ENCODE data around the gene METTL2B. TPM values are rescaled to one million over a fixed set of nuclear protein-coding genes. Genes with fewer than 3 reads are reported as not detected.
"Not testable (repeated sequence)": the region's sequence is repeated elsewhere in the genome, so short reads cannot be mapped to it uniquely, and the experiment has no call there.

The METTL2B gene
- total and polyA plus RNA-seq, 2 of the 8 experiments (the other 6 are each of a cell fraction or from before 2014, with no cell fraction given): 14.6 to 43.5 TPM

DNA sequence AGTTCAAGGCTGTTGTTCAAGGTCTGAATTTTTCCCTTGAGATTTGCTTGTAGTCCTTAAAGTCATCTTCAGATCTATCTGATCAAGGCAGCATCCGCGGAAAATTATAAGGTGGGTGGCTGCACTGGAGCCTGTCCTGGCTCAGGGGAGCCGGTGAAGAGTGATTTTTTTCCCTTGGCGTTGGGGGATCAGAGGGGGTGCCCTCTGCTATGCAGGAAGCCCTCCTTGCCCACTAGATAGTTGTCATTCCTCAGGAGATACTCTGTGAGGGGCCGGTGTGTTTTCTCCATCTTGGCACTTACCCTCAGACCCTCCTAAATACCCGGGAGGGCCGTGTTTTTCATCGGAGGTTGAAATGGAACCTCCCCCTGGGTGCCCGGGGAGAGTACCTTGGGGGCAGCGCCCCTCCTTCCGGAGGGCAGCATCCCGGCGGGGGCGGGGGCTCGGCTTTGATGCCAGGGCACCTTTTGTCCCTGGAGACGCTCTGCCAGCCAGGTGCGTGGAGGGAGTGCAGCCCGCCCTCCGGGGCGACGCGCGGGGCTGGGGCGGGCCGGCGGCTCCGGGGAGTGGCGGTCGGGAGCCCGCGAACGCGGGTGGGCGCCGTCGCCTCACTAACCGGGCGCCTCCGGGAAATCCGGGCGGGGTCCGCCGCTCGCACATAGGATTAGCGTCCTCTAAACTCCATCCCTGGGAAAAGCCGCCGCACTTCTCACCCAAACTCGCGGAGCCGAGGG, 53.7 kb downstream of the METTL2B start:
- POLR2A ChIA-PET (ENCODE audit: partially characterized antibody); H2BK20ac ChIP-seq (ENCODE audit: low read length); H3K36me3 ChIP-seq (ENCODE audit: control insufficient read depth in 2 of 4, insufficient read depth in 4 of 4, low read length in 3 of 4); H3K18ac ChIP-seq (ENCODE audit: extremely low read depth, low read length); H3K23ac ChIP-seq (ENCODE audit: insufficient read length); H3K4me1 ChIP-seq (replicated peaks in 1 of 4; ENCODE audit: control insufficient read depth in 3 of 4, insufficient read depth in 4 of 4, low read length in 3 of 4); H3K9me3 ChIP-seq (ENCODE audit: insufficient read depth in 2 of 2, low read depth in 1 of 2, low read length in 1 of 2); H4K5ac ChIP-seq (ENCODE audit: insufficient read length, low read depth, low read length); H3K56ac ChIP-seq (replicated peaks; ENCODE audit: insufficient read length, low read depth, low read length); H3K4ac ChIP-seq (replicated peaks; ENCODE audit: insufficient read length, low read depth, low read length); FAIRE-seq; H2BK12ac ChIP-seq (ENCODE audit: low read depth, low read length); CTCF ChIA-PET (ENCODE audit: partially characterized antibody); H3K14ac ChIP-seq (ENCODE audit: insufficient read length); H2BK120ac ChIP-seq (replicated peaks; ENCODE audit: low read depth, low read length); H2AFZ ChIP-seq (ENCODE audit: low read length); H4K91ac ChIP-seq (replicated peaks; ENCODE audit: insufficient read length, low read length); H3K79me1 ChIP-seq (ENCODE audit: low read depth, low read length); DNase-seq (ENCODE audit: low read depth in 1 of 2, low spot score in 2 of 2); H2BK5ac ChIP-seq (ENCODE audit: low read depth, low read length); H2AK5ac ChIP-seq (ENCODE audit: low read depth, low read length); H2BK15ac ChIP-seq (ENCODE audit: low read length); H3K27me3 ChIP-seq (replicated peaks in 1 of 4; ENCODE audit: control insufficient read depth in 3 of 4, extremely low read depth in 1 of 4, insufficient read depth in 3 of 4, low read length in 3 of 4); H3K23me2 ChIP-seq (ENCODE audit: low read depth, low read length); H4K20me1 ChIP-seq (replicated peaks in 1 of 2; ENCODE audit: control insufficient read depth in 1 of 2, insufficient read depth in 2 of 2, low read length in 2 of 2): not testable (repeated sequence)
- TF ChIP-seq KDM4A (IDR thresholded peaks at IDR 0.05; ENCODE audit: low read depth, low read length, severe bottlenecking): peak; percentile 47
- peak; percentile 12; the same call in 1 of the 2 replicates for TF ChIP-seq TBP (IDR thresholded peaks at IDR 0.05; ENCODE audit: low read depth, low read length)
- TF ChIP-seq BACH1 (IDR thresholded peaks at IDR 0.05; ENCODE audit: low read length): peak; percentile 25; the same call in 1 of the 2 replicates
- H3K79me2 ChIP-seq (ENCODE audit: control insufficient read depth in 1 of 2, insufficient read depth in 2 of 2, low read length in 2 of 2): peaks cover 0 to 25% of the 10 kb centered on the region in 2 experiments; a peak in 3 of 4 replicates
- peak overlapping the region in 3 of 4 experiments; percentile 48 to 71 (median 66); a peak in 6 of 7 replicates for H3K9ac ChIP-seq (replicated peaks in 1 of 4; ENCODE audit: extremely low read depth in 1 of 4, low read depth in 3 of 4, low read length in 3 of 4)
- H3K27ac ChIP-seq (ENCODE audit: low read depth, low read length): peak overlapping the region; percentile 73; the same call in 1 of the 2 replicates
- peak overlapping the region; percentile 34 to 88 (median 50) for H3K4me3 ChIP-seq (ENCODE audit: extremely low read depth in 1 of 4, insufficient read depth in 2 of 4, low read depth in 3 of 4, low read length in 4 of 4)
- H3K4me2 ChIP-seq (ENCODE audit: insufficient read depth in 1 of 2, low read depth in 2 of 2, low read length in 2 of 2): peak overlapping the region; percentile 65
- H4K8ac ChIP-seq (ENCODE audit: extremely low read depth, insufficient read depth, low read length): peak overlapping the region; percentile 89
- 8% methylated on average over 21 of the region's 50 CpGs; no CpG with 5 or more reads in 1 of the 2 experiments for WGBS, 2 experiments (ENCODE audit: extremely low coverage in 1 of 2, insufficient coverage in 1 of 2, insufficient read length in 1 of 2, insufficient replicate concordance in 2 of 2, low coverage in 1 of 2, low lambda C conversion rate in 2 of 2, missing lambda C conversion rate in 1 of 2)
